IPS-18c (cell line): ENCODE measurements around the gene ENTREP3.
"Not testable (repeated sequence)": the region's sequence is repeated elsewhere in the genome, so short reads cannot be mapped to it uniquely, and the experiment has no call there.

Experiments
- H3K4me3 ChIP-seq: 2 replicates; pipeline ENCODE4 v1.7.0; 2013; ENCODE audit warnings: low read depth, mild to moderate bottlenecking, low read length, moderate library complexity; ENCODE audit not compliant: insufficient read depth
- H3K9me3 ChIP-seq: one replicate; pipeline ENCODE4 v1.6.1; 2013; ENCODE audit warnings: mild to moderate bottlenecking, low read length, moderate library complexity; ENCODE audit not compliant: control insufficient read depth, insufficient read depth

ENTREP3 gene

GRCh38 chr1:155212051-155212440, 43.2 kb downstream of the ENTREP3 start:
- not testable (repeated sequence) for H3K4me3 ChIP-seq, H3K9me3 ChIP-seq

- H3K9me3 ChIP-seq, H3K4me3 ChIP-seq: not testable (repeated sequence)
These were observed 43.8 kb downstream of the ENTREP3 start for GRCh38 chr1:155211381-155212050.

- no peaks in the 10 kb centered on the region for H3K9me3 ChIP-seq
- H3K4me3 ChIP-seq, result no peak overlapping the region
These were observed 44.8 kb downstream of the ENTREP3 start for GRCh38 chr1:155210314-155211104.

GRCh38 chr1:155209312-155209721, 46.0 kb downstream of the ENTREP3 start:
- Histone ChIP-seq H3K9me3 (no peaks in the 10 kb centered on the region), H3K4me3 (peak overlapping the region; percentile 87)

GRCh38 chr1:155208541-155209311, 46.6 kb downstream of the ENTREP3 start, which contains the start of gene MTX1:
Gene MTX1, plus strand, starts transcription at chr1:155208695. Its CDS starts 110 bp downstream, at chr1:155208805.
- Histone ChIP-seq H3K4me3 (peak within 1 kb of the TSS; percentile 87), H3K9me3 (no peaks in the 10 kb centered on the region)

GRCh38 chr1:155207806-155208540, 47.3 kb downstream of the ENTREP3 start, which contains the start of gene THBS3:
Gene THBS3, minus strand, starts transcription at chr1:155207897. Its CDS starts 21 bp downstream, at chr1:155207876.
- H3K9me3 ChIP-seq, result no peaks in the 10 kb centered on the region
- peak within 1 kb of the TSS; percentile 87 for H3K4me3 ChIP-seq

GRCh38 chr1:155206891-155207805, 48.1 kb downstream of the ENTREP3 start:
- H3K9me3 ChIP-seq, result no peaks in the 10 kb centered on the region
- H3K4me3 ChIP-seq, result peak overlapping the region; percentile 87

GRCh38 chr1:155205969-155206593, 49.2 kb downstream of the ENTREP3 start:
- H3K4me3 ChIP-seq, result no peak overlapping the region
- no peaks in the 10 kb centered on the region for H3K9me3 ChIP-seq

GRCh38 chr1:155205035-155205434, 50.2 kb downstream of the ENTREP3 start:
- Histone ChIP-seq H3K9me3 (no peaks in the 10 kb centered on the region), H3K4me3 (no peak overlapping the region)

GRCh38 chr1:155202731-155203515, 52.4 kb downstream of the ENTREP3 start:
- Histone ChIP-seq H3K4me3 (no peak overlapping the region), H3K9me3 (no peaks in the 10 kb centered on the region)

- no peaks in the 10 kb centered on the region for H3K9me3 ChIP-seq
- no peak overlapping the region for H3K4me3 ChIP-seq
These were observed 53.1 kb downstream of the ENTREP3 start for GRCh38 chr1:155202198-155202597.

GRCh38 chr1:155200920-155201319, 54.4 kb downstream of the ENTREP3 start:
- Histone ChIP-seq H3K9me3 (no peaks in the 10 kb centered on the region), H3K4me3 (no peak overlapping the region)

GRCh38 chr1:155199792-155200191, 55.5 kb downstream of the ENTREP3 start:
- Histone ChIP-seq H3K4me3 (no peak overlapping the region), H3K9me3 (no peaks in the 10 kb centered on the region)

GRCh38 chr1:155198547-155198906, 56.8 kb downstream of the ENTREP3 start:
- Histone ChIP-seq H3K9me3 (no peaks in the 10 kb centered on the region), H3K4me3 (no peak overlapping the region)

GRCh38 chr1:155197901-155198546, 57.3 kb downstream of the ENTREP3 start:
- no peak overlapping the region for H3K4me3 ChIP-seq
- H3K9me3 ChIP-seq, result no peaks in the 10 kb centered on the region
